ENCODE results near the gene MRPS27. TPM values are rescaled to one million over a fixed set of nuclear protein-coding genes. Genes with fewer than 3 reads are reported as not detected.

MRPS27 gene
- total and polyA plus RNA-seq, 2 of the 13 experiments (the other 11 are each of a cell fraction or from before 2014, with no cell fraction given), result 71.8 to 115 TPM

DNA sequence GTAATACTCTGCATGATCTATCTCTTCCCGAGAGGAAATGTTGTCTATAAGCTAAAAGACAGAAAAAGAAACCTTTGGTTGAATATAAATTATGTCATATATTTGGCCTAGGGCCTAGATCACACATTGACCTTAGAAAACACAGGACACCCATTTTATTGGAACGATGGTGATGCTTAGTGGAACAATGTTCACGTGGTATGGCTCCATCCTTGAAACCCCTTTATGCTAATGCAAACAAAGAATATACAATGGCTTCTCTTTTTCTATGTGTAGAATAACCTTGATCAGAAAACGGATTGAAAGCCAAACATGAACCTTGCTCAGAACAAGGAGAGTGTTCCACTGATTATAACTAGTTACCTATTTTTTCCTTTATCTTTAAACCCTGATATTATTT lies 24.5 kb downstream of the MRPS27 start (continued):
- TF ChIP-seq SOX6 (IDR thresholded peaks at IDR 0.05) (no peak), SOX6 (CRISPR knock-in tag; IDR thresholded peaks at IDR 0.05) (peak; percentile 94), ZNF550 (CRISPR knock-in tag; IDR thresholded peaks at IDR 0.05; ENCODE audit: borderline replicate concordance) (no peak), GATAD2A (CRISPR knock-in tag; IDR thresholded peaks at IDR 0.05) (peak; percentile 89), ZMYM4 (CRISPR knock-in tag; IDR thresholded peaks at IDR 0.05) (peak; percentile 70), ZNF3 (CRISPR knock-in tag; IDR thresholded peaks at IDR 0.05) (no peak), FOXP1 (IDR thresholded peaks at IDR 0.05) (no peak), FOXP1 (CRISPR knock-in tag; IDR thresholded peaks at IDR 0.05) (peak; percentile 9; the same call in 1 of the 2 replicates), NR2F6 (IDR thresholded peaks at IDR 0.05) (peak; percentile 19; the same call in 1 of the 2 replicates), NR2F6 (CRISPR knock-in tag; IDR thresholded peaks at IDR 0.05) (peak; percentile 62; the same call in 1 of the 2 replicates), TBX2 (CRISPR knock-in tag; IDR thresholded peaks at IDR 0.05; ENCODE audit: borderline replicate concordance) (0 out of 2 replicates have a peak, but pooled peaks have one; percentile 18), ZNF674 (CRISPR knock-in tag; IDR thresholded peaks at IDR 0.05; ENCODE audit: low read depth) (no peak)

GRCh38 chr5:72294473-72294872 lies 25.6 kb downstream of the MRPS27 start:
- intact Hi-C loops (cut with micrococcal nuclease; ENCODE audit: unreplicated experiment) (loop anchor here (2.0 kb wide), 1 partner anchor 14 kb away; no protein-coding TSS in a partner anchor), in situ Hi-C loops (cut with HindIII; ENCODE audit: extremely low pct_ligation_motif_present, low pct_unique_long_range_greater_than_20kb) (no loop called here)
- H2AFZ ChIP-seq (ENCODE audit: low read length), result no peak overlapping the region
- no peak for FAIRE-seq
- peaks cover 54% of the 10 kb centered on the region for H3K4me1 ChIP-seq (ENCODE audit: insufficient read depth, low read length)
- no peaks in the 10 kb centered on the region for H3K27me3 ChIP-seq (ENCODE audit: control insufficient read depth in 1 of 2, insufficient read depth in 2 of 2, low read length in 2 of 2)
- H3K27ac ChIP-seq (ENCODE audit: extremely low read length, insufficient read depth, low read length), result peak overlapping the region; percentile 83
- TF ChIP-seq ZNF318 (CRISPR knock-in tag; IDR thresholded peaks at IDR 0.05), result no peak
- no peak for TF ChIP-seq ZNF792 (CRISPR knock-in tag; IDR thresholded peaks at IDR 0.05)
- WGBS (ENCODE audit: low lambda C conversion rate), result 89% methylated on average over 2 of the region's 2 CpGs
- CTCF ChIA-PET (ENCODE audit: low intra/inter-chr PET ratio, low total read pairs), result no interaction called here
- no TSS peak for BruUV-seq (replicated peaks)
- H3K9ac ChIP-seq (ENCODE audit: insufficient read depth, low read depth, low read length), result peak overlapping the region; percentile 49; the same call in 1 of the 2 replicates
- H4K20me1 ChIP-seq (ENCODE audit: insufficient read depth, low read length), result no peaks in the 10 kb centered on the region
- no peak for DNase-seq (ENCODE audit: low spot score)
- no peak for ATAC-seq
- H3K4me2 ChIP-seq (ENCODE audit: low read depth, low read length), result peak overlapping the region; percentile 46; the same call in 1 of the 2 replicates
- POLR2A ChIA-PET, result interaction anchor here (1.5 to 1.8 kb wide), 2 partner anchors 9 to 14 kb away, joined by 5 to 7 read pairs; no protein-coding TSS in a partner anchor
- peaks cover 34% of the 10 kb centered on the region for H3K79me2 ChIP-seq (ENCODE audit: insufficient read depth, low read length)
- H3K36me3 ChIP-seq (replicated peaks in 1 of 2; ENCODE audit: control insufficient read depth in 1 of 2, insufficient read depth in 2 of 2, low read length in 2 of 2), result peaks cover 2 to 21% of the 10 kb centered on the region in 2 experiments; a peak in 4 of 5 replicates
- H3K4me3 ChIP-seq (replicated peaks in 1 of 3; ENCODE audit: insufficient read depth in 1 of 3, low read depth in 2 of 3, low read length in 3 of 3), result no peak overlapping the region; a peak in 1 of 6 replicates
- no peaks in the 10 kb centered on the region for H3K9me3 ChIP-seq (ENCODE audit: low read length)

Measured in HepG2 (cell line).